PC-3 (cell line): ENCODE measurements around the gene LINGO4. TPM values are rescaled to one million over a fixed set of nuclear protein-coding genes. Genes with fewer than 3 reads are reported as not detected.
"Not testable (repeated sequence)": the region's sequence is repeated elsewhere in the genome, so short reads cannot be mapped to it uniquely, and the experiment has no call there.

Source experiments
- ATAC-seq: fragments of 200-7000 bp; cut with Tn5 transposase; 2 replicates; pipeline ENCODE4 v1.9.1; 2020; ENCODE audit warnings: mild to moderate bottlenecking, moderate library complexity
- BruUV-seq: library from RNA; stranded (reverse); fragments of 400-500 nt; replicated peaks from 2 replicates; lab custom pipeline; 2021; lab: Mats Ljungman, UMichigan
- CTCF ChIA-PET: fragments of 300-600 bp; sonication (Branson Sonifier 250); formaldehyde crosslinking; loops from one replicate; lab custom pipeline; 2022; ENCODE audit warnings: antibody characterized with exemption; lab: Charles Lee
- POLR2A ChIA-PET: fragments of 300-600 bp; sonication (Branson Sonifier 250); formaldehyde crosslinking; loops from one replicate; lab custom pipeline; 2022; ENCODE audit warnings: antibody characterized with exemption; ENCODE audit not compliant: unreplicated experiment; lab: Charles Lee
- DNase-seq: peaks from one replicate; pipeline ENCODE4 v3.0.0-alpha.2; 2015
- H2AFZ ChIP-seq: fragments of 300-600 bp; sonication (generic); 2 replicates; pipeline ENCODE4 v1.6.0; 2016; ENCODE audit warnings: antibody characterized with exemption, low read length
- H3F3A ChIP-seq: fragments of 300-600 bp; sonication (generic); one replicate; pipeline ENCODE4 v1.6.0; 2017; ENCODE audit warnings: antibody characterized with exemption, low read length, control low read depth, mild to moderate bottlenecking; ENCODE audit not compliant: unreplicated experiment
- H3K27ac ChIP-seq: fragments of 300-600 bp; sonication (generic); 2 replicates; pipeline ENCODE4 v1.5.1; 2016; ENCODE audit warnings: mild to moderate bottlenecking, low read length
- H3K27me3 ChIP-seq: fragments of 300-600 bp; sonication (generic); 2 replicates; pipeline ENCODE4 v1.6.1; 2016; ENCODE audit warnings: low read length, mixed read lengths
- H3K36me3 ChIP-seq: fragments of 300-600 bp; sonication (generic); 2 replicates; pipeline ENCODE4 v1.6.1; 2016; ENCODE audit warnings: low read depth, mixed run types, low read length, mixed read lengths
- H3K4me1 ChIP-seq: fragments of 300-600 bp; sonication (generic); 2 replicates; pipeline ENCODE4 v1.5.1; 2016; ENCODE audit warnings: low read length; ENCODE audit not compliant: insufficient read depth
- H3K4me2 ChIP-seq: fragments of 300-600 bp; sonication (generic); 2 replicates; pipeline ENCODE4 v1.6.0; 2016; ENCODE audit warnings: low read length
- H3K4me3 ChIP-seq: fragments of 300-600 bp; sonication (generic); 2 replicates; pipeline ENCODE4 v1.5.1; 2016; ENCODE audit warnings: mild to moderate bottlenecking, low read length, mixed read lengths
- H3K79me2 ChIP-seq: fragments of 300-600 bp; sonication (generic); 2 replicates; pipeline ENCODE4 v1.6.1; 2017; ENCODE audit warnings: low read length, mixed read lengths
- H3K9ac ChIP-seq: fragments of 300-600 bp; sonication (generic); 2 replicates; pipeline ENCODE4 v1.6.0; 2016; ENCODE audit warnings: mild to moderate bottlenecking, low read length
- H3K9me2 ChIP-seq: fragments of 300-600 bp; sonication (generic); replicated peaks from 2 replicates; pipeline ENCODE4 v1.6.1; 2016; ENCODE audit warnings: mixed run types, low read length, mixed read lengths
- H3K9me3 ChIP-seq: fragments of 300-600 bp; sonication (generic); 2 replicates; pipeline ENCODE4 v1.6.1; 2016; ENCODE audit warnings: low read length, mixed read lengths
- H4K20me1 ChIP-seq: fragments of 300-600 bp; sonication (generic); 2 replicates; pipeline ENCODE4 v1.6.1; 2016; ENCODE audit warnings: low read length, mixed read lengths
- EZH2 ChIP-seq: fragments of 300-600 bp; sonication (generic); IDR thresholded peaks from one replicate; pipeline ENCODE4 v1.6.1; 2017; ENCODE audit warnings: antibody characterized with exemption, mild to moderate bottlenecking, low read length; ENCODE audit not compliant: unreplicated experiment
- EZH2phosphoT487 ChIP-seq: fragments of 300-600 bp; sonication (generic); IDR thresholded peaks from 2 replicates; pipeline ENCODE4 v1.6.1; 2018; ENCODE audit warnings: mild to moderate bottlenecking, antibody characterized with exemption, low read length, borderline replicate concordance
- intact Hi-C: fragments of 100-400 bp; cut with micrococcal nuclease; formaldehyde crosslinking; loops from 2 replicates; pipeline ENCODE4 v1.9.0; 2023
- total RNA-seq: library from RNA; depleted of rRNA; stranded (reverse); fragments of >200 nt; gene quantifications from 2 replicates; pipeline ENCODE4 v1.2.3, GENCODE V29; 2014
- TF ChIP-seq, protein P1 (sequence below): fragments of 300-600 bp; sonication (generic); conservative IDR thresholded peaks from 2 replicates; pipeline ENCODE4 v1.5.1; 2017; ENCODE audit warnings: antibody characterized with exemption, low read depth, mild to moderate bottlenecking, low read length

The LINGO4 gene
- total RNA-seq, 1 experiment from 2014 or later: not detected

DNA sequence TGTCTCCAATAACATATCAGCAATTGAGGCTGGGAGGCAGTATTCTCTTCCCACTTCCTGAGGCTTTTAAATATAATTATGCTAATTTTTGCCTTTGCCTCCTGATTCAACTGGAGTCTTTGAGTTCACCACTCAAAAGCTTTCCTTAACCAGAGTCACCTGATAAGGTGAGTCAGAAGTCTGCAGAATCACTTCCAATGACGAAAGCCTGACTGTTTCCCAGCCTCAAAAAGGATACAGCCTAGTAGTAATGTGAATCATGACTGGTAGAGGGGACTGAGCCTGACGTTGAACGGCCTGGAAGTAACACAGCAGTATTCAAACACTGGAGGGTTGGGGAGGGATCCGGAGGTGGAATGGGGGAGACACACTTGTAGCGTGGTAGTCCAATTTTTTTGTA is 31.5 kb downstream of the LINGO4 start:
- TF ChIP-seq EZH2: no peak
- TF ChIP-seq, protein P1, sequence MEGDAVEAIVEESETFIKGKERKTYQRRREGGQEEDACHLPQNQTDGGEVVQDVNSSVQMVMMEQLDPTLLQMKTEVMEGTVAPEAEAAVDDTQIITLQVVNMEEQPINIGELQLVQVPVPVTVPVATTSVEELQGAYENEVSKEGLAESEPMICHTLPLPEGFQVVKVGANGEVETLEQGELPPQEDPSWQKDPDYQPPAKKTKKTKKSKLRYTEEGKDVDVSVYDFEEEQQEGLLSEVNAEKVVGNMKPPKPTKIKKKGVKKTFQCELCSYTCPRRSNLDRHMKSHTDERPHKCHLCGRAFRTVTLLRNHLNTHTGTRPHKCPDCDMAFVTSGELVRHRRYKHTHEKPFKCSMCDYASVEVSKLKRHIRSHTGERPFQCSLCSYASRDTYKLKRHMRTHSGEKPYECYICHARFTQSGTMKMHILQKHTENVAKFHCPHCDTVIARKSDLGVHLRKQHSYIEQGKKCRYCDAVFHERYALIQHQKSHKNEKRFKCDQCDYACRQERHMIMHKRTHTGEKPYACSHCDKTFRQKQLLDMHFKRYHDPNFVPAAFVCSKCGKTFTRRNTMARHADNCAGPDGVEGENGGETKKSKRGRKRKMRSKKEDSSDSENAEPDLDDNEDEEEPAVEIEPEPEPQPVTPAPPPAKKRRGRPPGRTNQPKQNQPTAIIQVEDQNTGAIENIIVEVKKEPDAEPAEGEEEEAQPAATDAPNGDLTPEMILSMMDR: no peak
- no peak for TF ChIP-seq EZH2phosphoT487
- peak overlapping the region; percentile 22; the same call in 1 of the 2 replicates for H3K9ac ChIP-seq
- no peaks in the 10 kb centered on the region for H3K9me2 ChIP-seq
- ChIA-PET CTCF (no interaction called here), POLR2A (interaction anchor here (0.5 kb wide), 1 partner anchor 263 kb away, joined by 5 read pairs; the partner anchor contains the start of gene S100A11)
- H3K27ac ChIP-seq: peak overlapping the region; percentile 50
- BruUV-seq: no TSS peak
- ATAC-seq (peak; percentile 98), DNase-seq (peak; percentile 93)
- H3K36me3 ChIP-seq: peaks cover 21% of the 10 kb centered on the region
- H3K79me2 ChIP-seq: no peaks in the 10 kb centered on the region
- H3F3A ChIP-seq: no peaks in the 10 kb centered on the region
- peaks cover 14% of the 10 kb centered on the region for H3K4me1 ChIP-seq
- no peaks in the 10 kb centered on the region for H3K27me3 ChIP-seq
- H4K20me1 ChIP-seq: no peaks in the 10 kb centered on the region
- H3K4me2 ChIP-seq: peak overlapping the region; percentile 19; the same call in 1 of the 2 replicates
- intact Hi-C loops: no loop called here
- no peaks in the 10 kb centered on the region for H3K9me3 ChIP-seq
- H3K4me3 ChIP-seq: no peak overlapping the region
- no peak overlapping the region for H2AFZ ChIP-seq

DNA sequence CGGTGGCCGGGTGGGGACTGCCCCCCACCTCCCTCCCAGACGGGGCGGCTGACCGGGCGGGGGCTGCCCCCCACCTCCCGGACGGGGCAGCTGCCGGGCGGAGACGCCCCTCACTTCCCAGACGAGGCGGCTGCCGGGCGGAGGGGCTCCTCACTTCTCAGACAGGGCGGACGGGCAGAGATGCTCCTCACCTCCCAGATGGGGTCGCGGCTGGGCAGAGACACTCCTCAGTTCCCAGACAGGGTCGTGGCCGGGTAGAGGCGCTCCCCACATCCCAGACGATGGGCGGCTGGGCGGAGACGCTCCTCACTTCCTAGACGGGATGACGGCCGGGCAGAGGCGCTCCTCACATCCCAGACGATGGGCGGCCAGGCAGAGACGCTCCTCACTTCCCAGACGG is 35.9 kb downstream of the LINGO4 start:
- POLR2A ChIA-PET, H3K9ac ChIP-seq, ATAC-seq, H3K27ac ChIP-seq, H3K4me2 ChIP-seq, H3K79me2 ChIP-seq, H3K36me3 ChIP-seq, H3K27me3 ChIP-seq, H2AFZ ChIP-seq, CTCF ChIA-PET, H3K4me3 ChIP-seq, H3K9me2 ChIP-seq, intact Hi-C loops, BruUV-seq, H3K9me3 ChIP-seq, DNase-seq, H3F3A ChIP-seq, H4K20me1 ChIP-seq: not testable (repeated sequence)
- peaks cover 30% of the 10 kb centered on the region for H3K4me1 ChIP-seq

DNA sequence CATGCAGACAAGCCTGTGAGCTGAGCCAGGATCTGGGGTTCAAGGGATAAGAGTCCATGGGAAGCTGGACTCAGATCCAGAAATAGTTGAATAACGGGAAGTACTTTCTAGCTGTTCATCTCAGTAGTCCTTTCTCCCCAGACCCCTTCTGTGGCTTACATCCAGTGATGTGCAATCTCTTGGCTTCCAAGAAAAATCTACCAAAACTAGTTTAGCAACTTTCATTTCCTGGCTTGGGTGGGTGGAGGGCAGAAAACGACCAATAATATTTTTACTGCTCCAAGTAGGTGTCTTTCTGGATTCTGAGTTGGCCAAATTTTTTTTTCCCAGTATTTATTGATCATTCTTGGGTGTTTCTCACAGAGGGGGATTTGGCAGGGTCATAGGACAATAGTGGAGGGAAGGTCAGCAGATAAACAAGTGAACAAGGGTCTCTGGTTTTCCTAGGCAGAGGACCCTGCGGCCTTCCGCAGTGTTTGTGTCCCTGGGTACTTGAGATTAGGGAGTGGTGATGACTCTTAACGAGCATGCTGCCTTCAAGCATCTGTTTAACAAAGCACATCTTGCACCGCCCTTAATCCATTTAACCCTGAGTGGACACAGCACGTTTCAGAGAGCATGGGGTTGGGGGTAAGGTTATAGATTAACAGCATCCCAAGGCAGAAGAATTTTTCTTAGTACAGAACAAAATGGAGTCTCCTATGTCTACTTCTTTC is 36.7 kb downstream of the LINGO4 start:
- POLR2A ChIA-PET, CTCF ChIA-PET, H4K20me1 ChIP-seq, H3K36me3 ChIP-seq, H3K9me2 ChIP-seq, H3K79me2 ChIP-seq, H3F3A ChIP-seq, H3K27me3 ChIP-seq, H3K9me3 ChIP-seq, H3K9ac ChIP-seq, BruUV-seq: not testable (repeated sequence)
- H3K4me1 ChIP-seq: peaks cover 27% of the 10 kb centered on the region
- DNase-seq (peak; percentile 97), ATAC-seq (peak; percentile 39)
- peak overlapping the region; percentile 20; the same call in 1 of the 2 replicates for H3K4me3 ChIP-seq
- peak overlapping the region; percentile 59 for H3K27ac ChIP-seq
- H3K4me2 ChIP-seq: peak overlapping the region; percentile 70
- intact Hi-C loops: loop anchor here (1.0 kb wide), 1 partner anchor 68 kb away; no protein-coding TSS in a partner anchor
- H2AFZ ChIP-seq: 0 out of 2 replicates have a peak overlapping the region, but pooled peaks have one; percentile 44
